ENCODE results near the gene RHOD.

Gene RHOD, protein sequence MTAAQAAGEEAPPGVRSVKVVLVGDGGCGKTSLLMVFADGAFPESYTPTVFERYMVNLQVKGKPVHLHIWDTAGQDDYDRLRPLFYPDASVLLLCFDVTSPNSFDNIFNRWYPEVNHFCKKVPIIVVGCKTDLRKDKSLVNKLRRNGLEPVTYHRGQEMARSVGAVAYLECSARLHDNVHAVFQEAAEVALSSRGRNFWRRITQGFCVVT

DNA sequence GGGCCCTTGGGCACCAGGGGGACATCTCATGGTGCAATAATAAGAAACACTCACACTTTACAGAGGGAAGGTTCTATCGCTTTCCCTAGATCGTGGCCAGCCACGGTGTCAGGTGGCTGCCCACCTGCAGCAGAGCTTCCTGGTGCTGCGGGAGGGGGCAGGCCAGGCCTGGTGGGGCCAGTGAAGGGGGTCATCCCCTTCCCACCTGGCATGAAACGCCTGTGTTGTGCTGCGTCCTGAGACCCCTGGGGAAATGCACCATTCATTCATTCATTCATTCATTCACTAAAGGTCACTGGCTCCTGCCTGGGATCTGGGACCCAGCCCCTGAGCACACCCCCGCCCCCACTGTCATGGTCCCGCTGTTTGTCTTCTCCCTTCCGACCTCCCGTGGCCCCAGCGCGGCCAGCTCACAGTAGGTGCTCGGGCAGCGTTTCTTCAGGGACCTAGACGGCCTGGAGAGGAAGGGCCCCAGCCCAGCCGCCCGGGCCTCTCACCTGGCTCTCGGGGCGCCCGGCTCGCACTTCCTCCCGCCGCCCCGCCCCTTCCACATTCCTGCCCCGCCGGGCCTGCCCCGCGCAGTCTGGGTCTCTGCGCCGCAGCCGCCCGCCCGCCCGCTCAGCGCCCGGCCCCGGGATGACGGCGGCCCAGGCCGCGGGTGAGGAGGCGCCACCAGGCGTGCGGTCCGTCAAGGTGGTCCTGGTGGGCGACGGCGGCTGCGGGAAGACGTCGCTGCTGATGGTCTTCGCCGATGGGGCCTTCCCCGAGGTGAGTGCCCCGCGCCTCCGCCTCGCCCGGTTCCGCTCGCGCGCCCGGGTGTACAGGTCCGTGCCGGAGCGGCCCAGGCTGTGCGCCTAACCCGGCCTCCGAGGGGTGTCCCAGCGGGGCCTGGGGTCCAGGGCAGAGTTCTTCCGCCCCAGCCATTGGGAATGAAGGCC, at the start of gene RHOD:
TSS of gene RHOD (plus strand) at position 581 of the 938 bp plus-strand sequence. CDS start at position 637, 56 bp downstream.
- H3K27ac Mint-ChIP-seq: no peak within 1 kb of the TSS
- no peaks in the 10 kb centered on the region for H3K36me3 Mint-ChIP-seq (ENCODE audit: low read depth)
- peaks cover 10% of the 10 kb centered on the region for H3K4me1 Mint-ChIP-seq (ENCODE audit: low read depth)
- intact Hi-C loops (cut with micrococcal nuclease): no loop called here
- H3K9me3 Mint-ChIP-seq: no peaks in the 10 kb centered on the region
- peaks cover 74% of the 10 kb centered on the region for H3K27me3 Mint-ChIP-seq
- H3K4me3 Mint-ChIP-seq: peak within 1 kb of the TSS; percentile 53

GRCh38 chr11:67007126-67007525, 49.5 kb upstream of the RHOD start:
- Mint-ChIP-seq H3K27me3 (peaks cover 35% of the 10 kb centered on the region), H3K9me3 (no peaks in the 10 kb centered on the region), H3K4me1 (ENCODE audit: low read depth) (peaks cover 10% of the 10 kb centered on the region), H3K27ac (no peak overlapping the region), H3K36me3 (ENCODE audit: low read depth) (no peaks in the 10 kb centered on the region), H3K4me3 (no peak overlapping the region)
- intact Hi-C loops (cut with micrococcal nuclease): no loop called here

GRCh38 chr11:67010296-67010905, 46.2 kb upstream of the RHOD start:
- Mint-ChIP-seq H3K4me1 (ENCODE audit: low read depth) (peaks cover 10% of the 10 kb centered on the region), H3K4me3 (no peak overlapping the region), H3K27ac (no peak overlapping the region), H3K36me3 (ENCODE audit: low read depth) (no peaks in the 10 kb centered on the region), H3K9me3 (no peaks in the 10 kb centered on the region), H3K27me3 (peaks cover 47% of the 10 kb centered on the region)
- intact Hi-C loops (cut with micrococcal nuclease): no loop called here

DNA sequence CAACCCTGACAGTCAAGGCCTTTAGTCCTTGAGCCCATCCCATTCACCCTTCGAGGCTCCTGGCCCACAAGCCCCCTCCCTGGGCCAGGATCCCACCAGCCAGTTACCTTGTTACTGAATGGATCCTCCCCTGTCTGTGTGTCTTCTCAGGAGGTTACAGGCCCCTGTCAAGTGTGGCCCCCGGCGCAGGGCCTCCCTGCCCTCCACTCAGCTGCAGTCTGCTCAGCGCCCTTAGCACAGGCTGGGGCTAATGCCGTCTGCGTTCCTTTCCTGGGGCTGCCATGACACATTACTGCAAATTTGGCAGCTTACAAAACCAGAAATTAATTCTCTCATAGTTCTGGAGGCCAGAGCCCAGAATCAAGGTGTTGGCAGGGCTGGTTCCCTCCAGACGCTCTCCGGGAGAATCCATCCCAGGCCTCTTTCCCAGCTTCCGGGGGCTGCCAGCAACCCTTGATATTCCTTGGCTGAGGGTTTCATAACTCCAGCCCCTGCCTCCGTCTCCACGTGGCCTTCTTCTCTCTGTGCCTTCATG, 43.1 kb upstream of the RHOD start:
- Mint-ChIP-seq H3K4me3 (no peak overlapping the region), H3K27ac (no peak overlapping the region), H3K4me1 (ENCODE audit: low read depth) (no peaks in the 10 kb centered on the region), H3K27me3 (peaks cover 43% of the 10 kb centered on the region), H3K36me3 (ENCODE audit: low read depth) (no peaks in the 10 kb centered on the region), H3K9me3 (no peaks in the 10 kb centered on the region)
- intact Hi-C loops (cut with micrococcal nuclease): no loop called here

DNA sequence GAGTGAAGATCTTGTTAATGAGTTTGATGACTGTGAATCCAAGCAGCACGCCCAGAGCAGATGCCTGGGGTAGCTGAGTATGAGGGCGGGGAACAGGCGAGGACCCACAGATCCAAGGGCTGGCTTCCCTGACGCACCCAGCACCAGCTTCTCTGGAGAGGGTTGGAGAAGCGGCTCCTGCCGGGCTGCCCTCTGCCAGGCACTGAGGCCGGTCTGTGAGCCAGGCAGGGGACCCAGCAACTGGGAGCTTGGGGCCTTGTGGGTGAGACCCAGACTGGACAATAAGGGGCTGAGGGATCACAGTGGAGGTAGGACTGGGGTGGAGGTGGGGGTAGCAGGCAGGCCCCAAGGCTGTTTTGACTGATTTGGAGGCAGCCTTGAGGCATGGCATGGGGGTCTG, 42.3 kb upstream of the RHOD start:
- no peaks in the 10 kb centered on the region for H3K9me3 Mint-ChIP-seq
- H3K4me3 Mint-ChIP-seq: no peak overlapping the region
- H3K36me3 Mint-ChIP-seq (ENCODE audit: low read depth): no peaks in the 10 kb centered on the region
- intact Hi-C loops (cut with micrococcal nuclease): no loop called here
- no peak overlapping the region for H3K27ac Mint-ChIP-seq
- peaks cover 48% of the 10 kb centered on the region for H3K27me3 Mint-ChIP-seq
- no peaks in the 10 kb centered on the region for H3K4me1 Mint-ChIP-seq (ENCODE audit: low read depth)

- H3K27ac Mint-ChIP-seq: no peak overlapping the region
- H3K4me1 Mint-ChIP-seq (ENCODE audit: low read depth): no peaks in the 10 kb centered on the region
- H3K4me3 Mint-ChIP-seq: no peak overlapping the region
- no peaks in the 10 kb centered on the region for H3K36me3 Mint-ChIP-seq (ENCODE audit: low read depth)
- H3K9me3 Mint-ChIP-seq: no peaks in the 10 kb centered on the region
- intact Hi-C loops (cut with micrococcal nuclease): no loop called here
- H3K27me3 Mint-ChIP-seq: peaks cover 50% of the 10 kb centered on the region
Observed at GRCh38 chr11:67015048-67015447, 41.6 kb upstream of the RHOD start.

DNA sequence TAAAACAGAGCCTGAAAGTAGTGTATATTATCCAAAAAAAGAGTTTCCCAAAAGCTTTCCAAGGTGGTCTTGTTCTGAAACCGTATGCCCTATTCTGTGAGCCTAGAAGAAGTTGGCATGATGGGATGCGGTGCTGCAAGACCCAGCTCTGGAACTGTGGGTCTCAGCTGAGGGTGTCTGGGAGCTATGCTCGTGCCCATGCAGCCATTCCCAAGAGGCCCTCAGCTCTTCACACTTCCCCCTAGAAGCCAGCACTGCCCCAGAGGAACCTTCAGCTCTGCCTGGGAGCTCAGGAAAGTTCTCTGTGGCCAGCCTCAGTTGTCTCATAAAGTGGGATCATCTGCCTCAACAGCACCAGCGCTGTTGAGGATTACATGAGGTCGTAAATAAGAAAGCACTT, 40.1 kb upstream of the RHOD start:
- Mint-ChIP-seq H3K4me3 (no peak overlapping the region), H3K27me3 (peaks cover 59% of the 10 kb centered on the region), H3K9me3 (no peaks in the 10 kb centered on the region), H3K27ac (no peak overlapping the region), H3K4me1 (ENCODE audit: low read depth) (no peaks in the 10 kb centered on the region), H3K36me3 (ENCODE audit: low read depth) (no peaks in the 10 kb centered on the region)
- intact Hi-C loops (cut with micrococcal nuclease): no loop called here

- Mint-ChIP-seq H3K4me3 (no peak overlapping the region), H3K27ac (no peak overlapping the region), H3K27me3 (peaks cover 70% of the 10 kb centered on the region), H3K36me3 (ENCODE audit: low read depth) (no peaks in the 10 kb centered on the region), H3K9me3 (no peaks in the 10 kb centered on the region), H3K4me1 (ENCODE audit: low read depth) (peaks cover 10% of the 10 kb centered on the region)
- intact Hi-C loops (cut with micrococcal nuclease): no loop called here
Observed at GRCh38 chr11:67020949-67021348, 35.7 kb upstream of the RHOD start.

DNA sequence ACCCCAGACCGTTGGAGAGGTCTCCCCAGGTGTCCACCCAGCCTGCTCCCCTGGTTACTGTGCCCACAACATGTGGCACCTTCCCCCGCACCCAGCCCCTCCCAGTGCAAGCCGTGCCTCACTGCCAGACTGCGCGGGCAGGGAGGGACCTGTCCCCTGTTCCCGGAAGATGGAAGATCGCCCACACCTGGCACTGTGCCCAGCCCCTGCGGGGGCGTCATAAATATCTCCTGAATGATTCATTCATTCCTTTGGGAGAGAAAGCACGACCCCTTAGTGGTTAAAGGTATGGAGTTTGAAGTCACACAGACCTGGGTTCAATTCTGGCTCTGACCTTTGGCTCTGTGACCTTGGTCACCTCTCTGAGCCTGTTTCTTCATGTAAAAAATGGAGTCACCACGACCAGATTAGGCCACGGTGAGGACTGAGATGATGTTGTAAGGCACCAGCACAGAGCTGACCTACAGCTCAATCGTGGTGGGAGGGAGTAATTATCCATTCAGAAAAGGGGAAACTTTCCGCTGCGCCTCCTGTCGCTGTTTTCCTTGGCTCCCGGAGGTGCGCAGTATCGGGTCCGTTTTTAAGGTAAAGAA, 34.2 kb upstream of the RHOD start:
- peaks cover 84% of the 10 kb centered on the region for H3K27me3 Mint-ChIP-seq
- peaks cover 10% of the 10 kb centered on the region for H3K4me1 Mint-ChIP-seq (ENCODE audit: low read depth)
- H3K9me3 Mint-ChIP-seq: no peaks in the 10 kb centered on the region
- no peaks in the 10 kb centered on the region for H3K36me3 Mint-ChIP-seq (ENCODE audit: low read depth)
- no peak overlapping the region for H3K4me3 Mint-ChIP-seq
- H3K27ac Mint-ChIP-seq: no peak overlapping the region
- intact Hi-C loops (cut with micrococcal nuclease): no loop called here

DNA sequence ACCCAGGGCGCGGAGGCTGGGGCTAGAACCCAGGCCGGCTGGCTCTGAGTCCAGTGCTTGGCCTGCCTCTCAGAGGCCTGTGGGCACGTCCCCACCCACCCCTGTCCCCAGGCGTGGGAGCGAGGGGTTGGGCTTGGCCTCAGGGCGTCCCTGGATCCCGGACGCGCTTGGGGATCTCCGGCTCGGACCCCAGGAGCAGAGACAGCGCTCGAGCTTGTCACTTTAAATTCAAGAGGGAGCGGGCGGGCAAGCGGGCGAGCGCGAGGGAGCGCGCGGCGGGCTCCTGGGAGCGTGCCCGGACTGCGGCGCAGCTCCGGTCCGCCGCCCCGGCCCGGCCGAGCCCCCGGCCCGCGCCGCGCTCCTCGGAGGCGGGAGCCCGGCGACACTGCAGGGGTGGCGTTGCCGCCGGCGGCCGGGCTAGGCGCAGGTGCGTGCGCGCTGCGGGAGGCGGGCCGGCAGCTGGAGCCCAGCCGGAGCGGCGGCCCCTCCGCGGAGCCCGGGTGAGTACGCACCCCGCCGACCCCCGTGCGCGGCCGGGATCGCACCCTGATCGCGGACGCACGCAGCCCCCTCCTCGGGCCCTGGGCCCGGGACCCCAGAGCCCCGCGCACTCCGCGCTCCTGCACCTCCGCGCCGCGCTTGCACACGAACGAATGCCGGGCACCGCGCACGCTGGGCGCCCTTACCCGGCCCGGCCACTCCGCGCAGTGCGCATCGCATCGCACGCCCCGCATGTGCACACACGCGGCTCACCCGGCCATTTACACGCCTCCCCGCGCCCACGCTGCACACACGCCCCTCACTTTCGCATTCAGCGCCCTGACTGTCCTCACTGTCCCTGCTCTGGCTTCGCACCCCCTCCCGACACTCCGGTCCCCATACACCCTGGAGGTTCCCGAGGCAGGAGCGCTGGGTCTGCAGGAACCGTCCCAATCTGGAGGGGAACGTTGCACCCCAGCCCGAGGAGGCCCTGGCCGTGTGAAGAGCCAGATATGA, 33.4 kb upstream of the RHOD start, which contains the start of gene SYT12:
TSS of gene SYT12 (plus strand) at position 174 of the 996 bp plus-strand sequence. CDS start 7,011 bp downstream, outside the sequence.
- Mint-ChIP-seq H3K36me3 (ENCODE audit: low read depth) (no peaks in the 10 kb centered on the region), H3K27ac (no peak within 1 kb of the TSS), H3K9me3 (no peaks in the 10 kb centered on the region), H3K27me3 (peaks cover 91% of the 10 kb centered on the region), H3K4me3 (peak within 1 kb of the TSS; percentile 33), H3K4me1 (ENCODE audit: low read depth) (peaks cover 10% of the 10 kb centered on the region)
- intact Hi-C loops (cut with micrococcal nuclease): no loop called here

DNA sequence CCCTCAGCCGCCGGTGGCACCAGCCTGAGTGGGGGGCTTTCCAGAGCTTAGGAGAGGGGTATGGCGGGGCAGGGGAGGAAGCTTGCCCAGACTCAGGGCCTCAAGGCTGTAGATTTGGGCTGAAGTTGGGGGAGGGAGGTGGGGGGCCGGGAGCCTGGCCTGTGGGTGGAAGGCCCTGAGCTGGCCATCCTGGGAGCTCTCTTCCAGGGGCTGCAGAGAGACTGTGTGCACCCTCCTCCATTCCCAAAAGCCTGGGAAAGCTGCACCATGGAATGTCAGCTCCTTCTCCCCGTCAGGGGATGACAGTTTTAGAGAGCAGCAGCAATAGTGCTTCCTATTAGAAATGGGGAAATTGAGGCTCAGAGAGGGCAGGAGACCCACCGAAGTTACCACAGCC, 32.7 kb upstream of the RHOD start:
- H3K27me3 Mint-ChIP-seq: peaks cover 88% of the 10 kb centered on the region
- no peak overlapping the region for H3K27ac Mint-ChIP-seq
- H3K9me3 Mint-ChIP-seq: no peaks in the 10 kb centered on the region
- no peaks in the 10 kb centered on the region for H3K36me3 Mint-ChIP-seq (ENCODE audit: low read depth)
- intact Hi-C loops (cut with micrococcal nuclease): no loop called here
- peaks cover 10% of the 10 kb centered on the region for H3K4me1 Mint-ChIP-seq (ENCODE audit: low read depth)
- H3K4me3 Mint-ChIP-seq: no peak overlapping the region

DNA sequence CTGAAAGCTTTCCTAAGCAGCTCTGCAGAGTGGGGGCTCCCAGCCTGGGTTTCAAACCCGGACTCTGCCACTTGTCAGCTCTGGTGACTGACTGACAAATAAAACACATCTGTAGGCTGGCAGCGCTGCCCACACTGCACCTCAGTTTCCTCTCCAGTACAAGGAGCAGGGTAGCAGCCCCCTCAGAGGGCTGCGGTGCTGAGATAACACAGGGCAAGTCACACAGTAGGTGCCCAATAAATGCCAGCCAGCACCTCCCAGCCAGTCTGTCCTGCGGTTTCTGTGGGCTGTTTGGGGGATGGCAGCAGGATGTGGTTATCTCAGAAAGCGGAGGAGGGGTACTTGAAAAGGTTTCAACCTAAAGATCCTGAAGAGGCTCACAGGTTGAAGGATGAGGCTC, 32.2 kb upstream of the RHOD start:
- Mint-ChIP-seq H3K4me3 (no peak overlapping the region), H3K9me3 (no peaks in the 10 kb centered on the region), H3K27ac (no peak overlapping the region), H3K4me1 (ENCODE audit: low read depth) (peaks cover 10% of the 10 kb centered on the region), H3K27me3 (peaks cover 87% of the 10 kb centered on the region), H3K36me3 (ENCODE audit: low read depth) (no peaks in the 10 kb centered on the region)
- intact Hi-C loops (cut with micrococcal nuclease): no loop called here

DNA sequence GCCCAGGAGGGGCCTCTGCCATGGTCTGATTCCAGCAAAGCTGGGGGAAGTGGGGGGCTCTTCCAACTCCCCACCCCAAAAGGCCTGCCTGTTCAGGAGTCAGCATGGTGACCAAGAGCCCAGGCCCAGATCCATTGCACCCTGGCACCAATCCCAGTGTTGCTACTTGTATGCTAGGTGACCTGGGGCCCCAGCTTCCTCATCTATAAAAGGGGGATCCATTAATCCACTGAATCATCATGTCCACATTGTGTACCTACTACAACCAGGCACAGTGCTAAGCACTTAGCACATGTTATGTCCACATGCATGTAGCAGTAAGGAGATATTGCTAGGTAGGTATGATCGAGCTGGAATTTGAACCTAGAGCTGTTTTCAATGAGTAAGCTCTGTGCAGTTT, 31.7 kb upstream of the RHOD start:
- intact Hi-C loops (cut with micrococcal nuclease): no loop called here
- Mint-ChIP-seq H3K4me3 (no peak overlapping the region), H3K4me1 (ENCODE audit: low read depth) (peaks cover 10% of the 10 kb centered on the region), H3K27me3 (peaks cover 87% of the 10 kb centered on the region), H3K36me3 (ENCODE audit: low read depth) (no peaks in the 10 kb centered on the region), H3K9me3 (no peaks in the 10 kb centered on the region), H3K27ac (no peak overlapping the region)
